Glomerular visceral epithelial cell (primary cell): ENCODE measurements around the gene GRM2.

Experiments used
- DNase-seq: peaks from one replicate; pipeline ENCODE4 v3.0.0-alpha.2; 2016; ENCODE audit errors: extremely low spot score

The GRM2 gene

DNA sequence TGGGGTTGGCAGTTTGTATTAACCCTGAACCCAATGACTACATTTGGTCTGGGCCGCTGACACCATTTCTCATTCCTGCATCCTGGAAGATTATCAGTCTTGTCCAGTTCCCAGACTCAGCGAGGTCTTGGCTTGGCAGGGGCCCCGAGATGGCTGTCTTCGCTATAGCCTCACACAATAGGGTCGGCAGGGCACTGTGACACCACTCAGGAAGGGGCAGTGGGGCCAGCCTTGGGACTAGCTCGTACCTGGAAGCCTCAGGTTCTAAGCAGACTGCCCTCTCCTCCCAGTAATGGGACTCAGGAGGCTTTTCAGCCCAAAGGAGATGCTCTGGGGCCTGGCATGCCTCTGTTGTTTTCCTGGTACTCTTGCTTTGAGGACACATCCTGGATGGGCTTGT, 26.7 kb upstream of the GRM2 start:
- DNase-seq: no peak

DNA sequence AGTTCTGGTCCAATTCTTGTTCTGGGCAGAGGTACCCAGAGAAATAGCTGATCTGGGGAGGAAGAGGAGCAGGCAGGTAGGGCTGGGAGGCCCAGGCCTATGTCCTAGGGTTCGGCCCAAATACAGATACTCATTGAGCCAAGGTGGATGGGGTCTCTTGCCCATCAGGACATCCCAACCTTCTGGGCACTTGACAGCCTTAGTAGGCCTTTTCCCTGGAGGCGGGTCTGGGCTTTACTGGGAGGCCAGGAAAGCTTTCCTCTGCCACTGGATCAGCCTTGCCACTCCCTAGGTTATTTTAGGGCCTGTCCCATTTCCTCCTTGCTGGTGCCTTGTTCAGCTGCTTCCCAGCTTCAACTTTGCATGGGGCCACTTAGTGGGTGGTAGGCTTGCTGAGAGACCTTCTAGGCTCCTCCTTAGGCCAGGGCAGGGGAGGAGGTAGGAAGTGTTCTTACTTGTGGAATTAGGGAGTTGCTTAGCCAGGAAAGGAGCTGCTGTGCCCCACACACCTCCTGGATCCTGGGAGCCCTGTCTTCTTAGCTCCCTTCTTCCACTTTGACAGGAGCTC, 26.1 kb upstream of the GRM2 start:
- no peak for DNase-seq

DNA sequence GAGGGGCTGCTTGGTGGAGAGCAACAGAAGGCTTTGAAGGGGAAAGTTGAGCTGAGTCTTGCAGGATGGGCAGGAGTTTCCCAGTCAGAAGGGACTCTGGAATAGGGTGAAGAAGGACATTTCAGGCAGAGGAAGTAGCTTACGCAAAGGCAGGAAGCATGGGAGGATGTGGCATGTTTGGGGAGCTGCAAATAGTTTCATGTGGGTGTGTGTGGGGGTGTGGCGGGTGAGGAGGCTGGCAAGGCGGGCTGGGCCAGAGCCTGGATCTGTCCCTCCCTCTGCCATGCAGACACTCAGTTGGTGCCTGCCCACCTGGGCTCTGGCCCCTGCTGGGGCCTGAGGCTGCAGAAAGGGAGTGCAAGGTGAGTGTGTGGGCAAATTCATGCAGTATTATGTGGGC, 25.4 kb upstream of the GRM2 start:
- DNase-seq: no peak

DNA sequence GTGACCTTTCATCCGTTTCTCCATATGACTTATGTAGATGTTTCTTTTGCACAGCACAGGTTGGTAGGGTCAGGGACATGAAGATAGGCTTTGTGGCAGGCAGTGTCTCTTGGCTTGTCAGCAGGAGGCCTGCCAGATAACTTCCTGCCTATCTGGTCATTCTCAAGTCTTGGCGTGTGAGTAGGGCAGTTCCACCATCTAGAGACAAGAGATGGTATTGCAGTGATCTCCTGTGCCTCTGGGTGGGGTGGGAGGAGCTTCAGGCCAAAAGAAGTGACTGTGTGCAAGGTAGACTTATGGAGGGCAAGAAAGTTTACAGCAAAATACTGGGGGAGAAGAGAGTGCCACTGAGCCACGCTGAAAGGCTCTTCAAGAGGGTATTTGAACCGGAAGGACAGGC, 24.8 kb upstream of the GRM2 start:
- DNase-seq: peak; percentile 79

DNA sequence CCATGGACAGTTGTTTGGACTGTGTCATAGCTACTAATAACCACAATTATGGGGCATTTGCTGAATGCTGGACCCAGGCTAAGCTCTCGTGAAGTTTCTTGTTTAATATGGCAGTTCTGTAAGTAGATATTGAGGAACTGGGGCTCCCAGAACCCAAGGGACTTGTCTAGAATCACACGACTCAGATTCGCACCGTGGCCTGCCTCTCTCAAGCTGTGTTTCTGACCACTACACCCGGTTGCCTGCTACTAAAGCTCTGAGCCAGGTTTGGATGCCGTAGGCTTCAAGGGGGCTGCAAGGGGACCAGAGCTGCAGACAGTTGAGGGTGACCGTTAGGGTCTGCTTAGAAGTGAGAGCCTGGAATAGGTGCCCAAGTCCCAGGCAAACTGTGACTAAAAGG, 24.3 kb upstream of the GRM2 start:
- no peak for DNase-seq

DNA sequence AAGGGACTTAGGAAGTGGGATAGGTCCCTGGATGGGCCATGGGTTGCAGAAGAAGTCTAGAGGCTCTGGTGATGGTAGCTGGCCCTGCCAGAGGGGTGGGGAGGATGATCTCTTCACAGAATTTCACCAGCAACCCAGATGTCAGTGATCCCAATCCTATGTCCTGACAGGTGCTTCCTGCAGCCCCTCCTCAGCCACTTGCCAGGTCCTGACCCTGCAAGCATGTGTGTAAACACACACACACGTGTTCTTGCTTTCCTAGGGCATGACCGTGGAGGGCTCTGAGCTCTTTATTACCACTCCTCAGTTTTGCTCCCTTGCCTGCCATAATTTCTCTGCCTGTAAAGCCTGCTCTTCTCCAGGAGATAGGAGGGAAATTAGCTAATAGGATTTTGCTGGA, 23.3 kb upstream of the GRM2 start:
- no peak for DNase-seq

DNA sequence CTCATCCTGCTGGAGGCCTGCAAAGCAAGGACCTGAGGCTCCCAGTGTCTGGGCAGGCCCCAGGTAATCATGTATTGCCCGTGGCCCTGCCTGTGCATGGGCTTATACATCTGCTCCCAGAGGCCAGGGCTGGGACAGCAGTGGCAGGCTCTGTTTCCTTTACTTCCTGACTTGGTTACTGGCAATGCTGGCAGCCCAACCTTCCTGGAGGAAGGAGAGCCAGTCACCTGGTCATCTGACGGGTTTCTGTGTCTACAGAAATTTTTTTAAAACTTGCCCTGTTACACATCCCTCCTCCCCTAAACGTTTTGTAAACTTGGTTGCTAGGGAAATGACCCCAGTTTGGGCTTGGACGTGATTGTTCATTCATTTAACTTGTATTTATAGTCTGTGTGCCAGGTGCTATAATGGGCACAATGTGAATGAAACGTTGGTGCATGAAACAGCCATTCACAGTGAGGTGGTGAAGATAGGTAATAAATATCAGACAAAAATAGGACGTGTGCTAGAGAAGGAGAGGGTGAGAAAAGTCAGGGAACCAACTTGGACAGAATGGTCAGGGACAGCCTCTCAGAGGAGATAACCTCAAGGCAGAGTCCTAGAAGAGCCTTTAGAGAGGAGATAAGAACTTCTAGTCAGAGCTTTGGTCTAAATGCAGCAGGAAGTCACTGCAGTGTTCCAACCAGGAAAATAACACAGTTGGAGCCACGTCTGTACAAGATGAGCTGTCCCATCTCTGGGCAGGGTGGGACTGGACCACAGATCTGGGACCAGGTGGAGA, 21.7 kb upstream of the GRM2 start:
- no peak for DNase-seq

DNA sequence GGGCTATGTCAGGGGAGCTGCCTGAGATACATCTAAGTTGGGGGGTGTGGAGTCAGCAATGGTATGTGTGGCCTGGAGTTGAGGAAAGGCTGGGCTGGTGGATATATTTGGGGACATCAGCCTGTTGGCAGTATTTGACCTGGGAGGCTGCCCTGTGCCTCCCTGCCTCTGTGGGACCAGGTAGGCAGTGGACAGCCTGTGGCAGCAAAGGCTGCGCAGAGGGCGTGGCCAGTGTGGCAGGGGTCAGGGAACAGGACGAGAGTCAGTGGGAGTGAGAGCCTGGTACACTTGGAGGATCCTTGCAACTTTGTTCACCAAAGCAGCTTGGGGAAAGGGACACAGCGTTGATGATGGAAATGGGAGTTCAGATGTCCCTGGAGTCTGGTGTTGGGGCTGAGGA, 20.8 kb upstream of the GRM2 start:
- no peak for DNase-seq

DNA sequence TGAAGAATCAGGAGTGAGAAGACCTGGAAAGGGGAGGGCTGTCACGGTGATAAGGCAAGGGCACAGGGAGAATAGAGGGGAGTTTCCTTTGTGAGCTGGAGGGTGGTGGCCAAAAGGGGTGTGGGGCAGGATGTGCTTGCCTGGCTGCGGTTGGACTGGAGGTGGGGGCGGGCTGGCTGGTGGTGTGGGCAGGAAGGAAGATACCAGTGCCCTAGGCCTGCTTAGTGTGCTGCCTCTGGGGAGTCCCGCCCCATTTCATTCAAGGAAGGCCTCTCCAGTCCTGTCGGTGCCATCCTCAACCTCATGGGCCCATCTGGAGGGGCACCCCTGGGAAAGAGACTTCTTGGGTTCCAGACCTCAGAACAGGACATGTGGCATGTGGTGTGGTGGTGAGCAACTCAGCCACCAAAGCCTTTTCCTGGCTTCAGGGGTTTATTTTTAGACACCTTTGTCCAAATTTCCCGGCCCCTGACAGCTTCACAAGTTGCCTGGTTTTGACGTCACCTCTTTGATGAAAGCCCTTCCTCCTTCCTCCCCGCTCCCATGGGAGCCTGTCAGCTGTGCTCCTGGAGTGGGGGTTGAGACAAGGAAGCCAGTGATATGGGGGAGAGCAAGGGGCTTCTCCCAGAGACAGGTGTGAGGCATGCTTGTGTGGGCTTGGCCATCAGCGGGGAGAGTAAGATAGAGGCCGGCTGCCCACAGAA, 20.2 kb upstream of the GRM2 start:
- peak; percentile 66 for DNase-seq

DNA sequence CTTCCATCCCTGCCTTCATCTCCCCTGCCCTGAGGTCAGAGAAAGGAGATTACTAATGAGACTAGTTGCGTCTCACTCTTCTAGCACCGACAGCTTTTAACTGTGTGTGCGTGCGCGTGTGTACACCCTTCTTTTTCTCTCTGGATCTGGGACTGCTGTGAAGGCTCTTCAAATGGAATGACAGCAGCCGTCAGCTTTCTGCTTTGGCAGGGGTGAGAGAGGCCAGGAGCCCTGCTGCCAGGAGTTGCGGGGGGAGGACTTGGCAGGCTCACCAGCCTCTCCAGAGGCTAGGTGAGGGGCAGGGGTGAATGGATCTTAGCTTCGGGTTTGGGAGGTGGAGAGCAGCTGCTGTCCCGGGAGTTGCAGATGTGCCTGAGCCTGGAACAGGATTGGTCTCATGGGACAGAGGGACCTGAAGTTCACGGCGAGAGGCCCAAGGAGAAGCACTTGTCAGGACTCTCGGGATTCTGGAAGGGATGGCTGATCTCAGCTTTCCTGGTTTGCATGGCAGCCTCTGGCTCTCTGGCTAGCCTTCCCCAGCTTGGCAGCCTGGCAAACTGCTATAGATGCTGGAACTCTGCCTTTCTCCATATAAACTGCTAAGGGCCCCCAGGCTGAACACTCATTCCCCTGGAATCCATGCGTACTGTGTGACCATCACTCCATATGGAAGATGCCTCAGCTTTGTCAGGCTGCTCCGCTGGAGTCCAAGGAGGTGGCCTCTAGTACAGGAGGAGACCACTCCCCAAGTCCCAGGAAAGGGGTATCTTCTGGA, 19.2 kb upstream of the GRM2 start:
- no peak for DNase-seq

DNA sequence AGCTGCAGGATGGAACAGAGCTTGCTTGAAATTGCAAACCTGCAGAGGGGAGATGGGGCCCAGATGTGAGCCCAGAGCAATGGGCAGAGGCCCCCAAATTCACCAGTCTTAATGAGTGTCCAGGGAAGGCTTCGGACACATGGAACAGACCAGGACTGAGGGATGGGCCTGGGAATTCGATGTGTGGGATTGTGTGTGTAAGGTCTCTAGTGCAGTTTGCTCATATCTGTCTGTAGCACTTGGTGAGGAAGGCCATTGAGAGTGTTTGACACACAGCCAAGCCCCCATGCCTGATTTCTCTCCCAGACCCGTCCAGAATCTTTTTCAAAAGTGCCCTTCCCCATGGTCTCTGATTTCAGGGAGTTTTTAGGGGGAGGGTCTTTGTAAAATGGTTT, 18.7 kb upstream of the GRM2 start:
- DNase-seq: no peak

DNA sequence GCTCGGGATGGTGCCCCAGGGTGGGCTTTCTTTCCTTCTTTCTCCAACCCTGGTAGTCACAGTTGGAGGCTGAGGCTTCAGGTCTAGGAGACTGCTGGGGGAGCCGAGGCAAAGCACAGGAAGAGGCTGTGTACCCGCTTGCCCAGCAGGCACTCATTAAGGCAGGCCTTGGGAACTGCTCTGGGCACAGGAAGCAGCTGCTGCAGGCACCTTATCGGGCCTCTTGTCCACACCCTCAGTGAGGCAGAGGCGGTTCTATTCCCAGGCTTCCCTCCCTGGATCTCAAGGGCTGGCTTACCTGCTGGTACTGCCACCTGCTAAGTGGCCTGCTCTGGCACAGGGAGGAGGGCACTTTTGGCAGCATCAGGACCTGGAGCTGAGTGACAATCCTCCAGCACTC, 15.8 kb upstream of the GRM2 start:
- no peak for DNase-seq

DNA sequence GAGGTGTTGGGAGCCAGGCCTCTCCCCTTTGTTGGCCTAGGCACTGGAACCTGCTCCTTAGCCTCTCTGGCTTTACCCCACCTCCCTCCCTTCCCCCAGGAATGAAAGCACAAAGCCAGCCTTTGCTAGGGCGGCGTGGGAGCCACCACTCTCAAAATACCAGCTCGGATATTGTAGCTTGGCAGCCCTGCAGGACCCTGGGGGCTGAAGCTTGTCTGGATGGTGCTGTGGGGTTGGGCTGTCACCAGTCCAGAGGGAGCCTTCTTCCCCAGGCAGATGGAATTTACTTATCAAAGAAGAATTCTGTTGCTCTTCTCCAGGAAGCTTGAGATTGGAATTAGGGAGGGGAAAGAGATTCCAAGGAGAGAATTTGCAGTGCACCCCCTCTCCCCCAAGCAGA, 14.9 kb upstream of the GRM2 start:
- DNase-seq: no peak

DNA sequence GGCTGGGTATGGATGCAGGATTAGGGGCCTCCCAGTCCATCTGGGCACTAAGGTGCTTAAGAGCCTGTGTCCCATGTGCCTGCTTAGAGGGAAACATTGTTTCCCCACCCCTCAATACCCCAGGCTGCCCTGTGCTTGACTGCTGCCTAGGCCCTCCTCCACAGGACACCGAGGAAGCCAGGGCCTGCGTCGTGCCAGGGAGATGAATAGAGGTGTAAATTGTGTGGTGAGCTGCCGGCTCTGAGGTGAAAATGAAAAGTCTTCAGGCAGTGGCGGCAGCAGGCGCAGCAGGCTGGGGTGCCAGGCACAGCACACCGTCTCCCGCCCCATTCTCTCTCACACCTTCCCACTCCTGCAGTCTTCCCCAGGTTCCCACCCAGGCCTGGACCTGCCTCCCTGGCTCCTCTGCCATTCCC, 13.9 kb upstream of the GRM2 start:
- DNase-seq: no peak

DNA sequence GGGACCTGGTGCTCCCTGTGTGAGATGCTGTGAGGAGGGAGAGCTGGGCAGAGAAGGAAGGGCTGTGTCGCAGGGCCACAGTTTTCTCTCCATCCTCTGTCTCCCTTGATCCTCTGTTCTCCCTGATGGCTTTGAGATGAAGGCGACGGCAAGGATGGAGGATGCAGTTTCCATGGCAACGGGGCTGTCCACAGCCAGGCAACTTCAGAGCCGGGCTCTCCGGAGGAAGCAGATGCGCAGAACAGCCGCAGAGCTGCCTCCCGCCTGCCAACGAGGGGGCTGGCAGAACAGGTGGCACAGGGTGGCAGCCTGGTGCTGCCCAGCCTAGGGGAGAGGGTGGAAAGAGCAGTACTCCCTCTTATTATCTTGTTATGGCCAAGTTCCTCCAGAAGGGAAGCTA, 9.9 kb upstream of the GRM2 start:
- DNase-seq: no peak

DNA sequence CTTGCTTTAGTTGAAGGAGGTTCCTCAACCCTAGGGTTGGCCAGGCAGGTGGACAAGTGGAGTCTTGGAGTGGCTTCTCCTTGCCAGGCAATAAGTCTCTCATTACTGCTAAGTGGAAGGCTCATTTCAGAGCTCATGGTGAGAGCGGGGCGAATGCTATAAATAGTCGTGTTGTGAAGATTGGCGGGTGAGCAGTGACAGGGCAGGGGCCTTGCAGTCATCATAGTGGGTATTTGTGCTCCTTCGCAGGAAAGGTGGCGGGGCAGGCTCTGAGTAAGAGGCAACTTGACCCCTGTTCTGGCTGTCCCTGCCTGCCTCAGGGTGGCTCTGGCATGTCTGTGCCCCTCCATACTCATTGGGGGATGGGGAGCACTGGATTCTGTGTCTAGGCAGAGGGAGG, 8.7 kb upstream of the GRM2 start:
- DNase-seq: no peak

DNA sequence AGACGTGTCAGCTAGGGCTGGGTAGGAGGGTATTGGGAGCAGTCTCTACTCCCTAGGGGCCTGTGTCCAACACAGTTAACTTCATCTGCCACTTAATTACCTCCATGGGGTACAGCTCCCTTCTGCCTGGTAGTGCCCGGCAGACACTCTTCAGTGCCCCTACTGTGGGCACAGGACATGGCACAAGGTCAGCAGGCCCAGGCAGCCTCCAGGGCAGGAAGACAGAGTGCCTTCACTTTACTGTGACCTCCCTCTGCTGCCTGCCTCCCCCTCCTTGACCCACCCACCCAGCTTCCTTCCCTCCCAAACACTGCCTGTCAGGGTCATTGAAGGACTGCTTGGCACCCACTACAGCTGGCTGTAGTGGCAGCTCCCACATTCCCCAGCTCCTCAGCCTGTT, 6.5 kb upstream of the GRM2 start:
- DNase-seq: no peak

DNA sequence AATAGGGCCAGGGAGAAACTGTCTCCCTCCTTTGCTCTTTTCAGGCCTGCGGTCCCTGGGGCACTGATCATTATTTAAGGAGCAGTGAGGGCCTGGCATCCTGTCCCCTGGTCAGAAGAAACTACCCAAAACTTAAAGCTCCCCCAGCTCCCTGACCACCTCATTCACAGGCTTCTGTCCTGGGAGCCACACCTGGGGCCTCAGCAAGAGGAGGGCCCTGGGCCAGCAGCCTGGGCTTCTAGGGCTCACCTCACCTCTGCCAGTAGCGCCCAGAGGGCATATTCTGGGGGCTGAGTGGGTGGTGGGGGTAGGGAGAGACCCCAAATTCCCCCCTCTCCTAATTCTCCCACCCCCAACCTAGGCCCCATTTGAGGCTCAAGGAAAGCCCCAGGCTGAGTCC, 4.7 kb upstream of the GRM2 start:
- DNase-seq: no peak

DNA sequence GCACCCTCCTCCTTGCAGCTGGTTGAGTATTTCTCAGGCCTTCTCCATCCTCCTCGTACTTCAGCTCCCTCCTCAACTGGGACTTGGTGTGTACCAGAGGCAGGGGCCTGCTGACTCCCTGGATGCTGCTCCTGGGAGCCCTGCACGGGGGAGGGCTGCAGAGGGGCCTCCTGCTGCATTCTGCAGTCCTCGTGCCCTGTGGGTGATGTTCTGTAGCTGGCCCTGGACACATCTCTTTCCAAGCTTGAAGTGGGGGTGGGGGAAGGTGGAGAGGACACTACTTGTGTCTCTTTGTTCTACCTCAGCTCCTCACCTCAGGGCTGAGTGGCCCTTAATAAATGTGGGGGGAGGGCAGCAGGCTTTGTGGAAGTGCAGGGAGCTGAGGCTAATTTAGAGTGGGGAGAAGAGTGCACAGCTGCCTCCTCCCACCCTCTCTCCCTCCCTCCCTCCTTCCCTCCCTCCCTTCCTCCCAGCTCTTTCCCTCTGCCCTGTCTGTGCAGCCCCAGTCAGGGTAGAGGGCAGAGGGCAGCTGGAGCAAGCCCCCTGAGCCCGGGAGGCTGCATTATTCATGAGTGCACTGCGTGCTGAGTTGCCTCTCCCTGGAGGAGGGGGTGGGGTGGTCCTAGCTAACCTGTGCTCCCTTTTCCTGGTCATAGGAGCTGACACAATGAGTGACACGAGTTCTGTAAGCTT, 3.7 kb upstream of the GRM2 start:
- DNase-seq: no peak

DNA sequence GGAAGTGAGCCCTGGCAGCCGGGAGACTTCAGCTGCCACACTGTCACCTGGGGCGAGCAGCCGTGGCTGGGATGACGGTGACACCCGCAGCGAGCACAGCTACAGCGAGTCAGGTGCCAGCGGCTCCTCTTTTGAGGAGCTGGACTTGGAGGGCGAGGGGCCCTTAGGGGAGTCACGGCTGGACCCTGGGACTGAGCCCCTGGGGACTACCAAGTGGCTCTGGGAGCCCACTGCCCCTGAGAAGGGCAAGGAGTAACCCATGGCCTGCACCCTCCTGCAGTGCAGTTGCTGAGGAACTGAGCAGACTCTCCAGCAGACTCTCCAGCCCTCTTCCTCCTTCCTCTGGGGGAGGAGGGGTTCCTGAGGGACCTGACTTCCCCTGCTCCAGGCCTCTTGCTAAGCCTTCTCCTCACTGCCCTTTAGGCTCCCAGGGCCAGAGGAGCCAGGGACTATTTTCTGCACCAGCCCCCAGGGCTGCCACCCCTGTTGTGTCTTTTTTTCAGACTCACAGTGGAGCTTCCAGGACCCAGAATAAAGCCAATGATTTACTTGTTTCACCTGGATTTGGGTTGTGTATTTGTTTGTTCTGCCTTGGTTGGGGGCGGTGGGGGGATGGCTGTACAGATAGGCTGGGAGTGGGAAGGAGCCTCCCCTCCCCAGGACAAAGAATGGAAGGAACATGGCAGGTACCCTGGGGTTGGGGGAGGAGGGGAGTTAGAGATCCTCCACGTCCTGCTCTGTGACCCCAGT, 2.9 kb upstream of the GRM2 start:
- no peak for DNase-seq

DNA sequence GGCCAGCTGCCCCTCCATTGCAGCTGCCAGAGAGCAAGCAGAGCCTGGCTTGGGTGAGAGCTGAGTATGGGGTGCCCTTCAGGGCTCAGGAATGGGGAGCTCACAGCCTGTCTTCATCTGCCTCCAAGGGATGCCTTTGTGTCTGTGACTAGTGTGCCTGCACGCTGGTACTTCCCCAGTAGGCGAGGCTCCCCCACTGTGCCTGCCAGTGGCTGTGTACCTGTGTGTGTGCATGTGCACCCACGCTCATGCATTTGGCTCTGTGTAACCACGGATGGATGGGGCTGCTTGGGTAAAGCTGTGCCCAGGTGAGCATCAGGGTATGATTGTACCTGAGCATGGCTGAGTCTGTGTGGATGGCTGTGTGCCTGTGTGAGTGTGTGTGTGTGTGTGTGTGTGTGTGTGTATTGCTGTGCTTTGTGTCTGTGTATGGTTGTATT, 2.3 kb upstream of the GRM2 start:
- no peak for DNase-seq
